ENCODE results near the gene TRIM72.
"Not testable (repeated sequence)": the region's sequence is repeated elsewhere in the genome, so short reads cannot be mapped to it uniquely, and the experiment has no call there.

Gene TRIM72

DNA sequence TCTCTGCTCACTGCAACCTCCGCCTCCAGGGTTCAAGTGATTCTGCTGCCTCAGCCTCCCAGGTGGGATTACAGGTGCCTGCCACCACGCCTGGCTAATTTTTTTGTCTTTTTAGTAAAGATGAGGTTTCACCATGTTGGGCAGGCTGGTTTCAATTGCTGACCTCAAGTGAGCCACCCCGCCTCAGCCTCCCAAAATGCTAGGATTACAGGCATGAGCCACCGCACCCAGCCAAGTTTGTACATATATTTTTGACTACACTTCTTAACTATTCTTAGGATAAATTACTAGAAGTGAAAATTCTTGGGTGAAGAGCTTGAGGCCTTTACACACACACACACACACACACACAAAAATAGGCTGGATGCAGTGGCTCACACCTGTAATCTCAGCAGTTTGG, 44.4 kb downstream of the TRIM72 start:
- no peak for DNase-seq

DNA sequence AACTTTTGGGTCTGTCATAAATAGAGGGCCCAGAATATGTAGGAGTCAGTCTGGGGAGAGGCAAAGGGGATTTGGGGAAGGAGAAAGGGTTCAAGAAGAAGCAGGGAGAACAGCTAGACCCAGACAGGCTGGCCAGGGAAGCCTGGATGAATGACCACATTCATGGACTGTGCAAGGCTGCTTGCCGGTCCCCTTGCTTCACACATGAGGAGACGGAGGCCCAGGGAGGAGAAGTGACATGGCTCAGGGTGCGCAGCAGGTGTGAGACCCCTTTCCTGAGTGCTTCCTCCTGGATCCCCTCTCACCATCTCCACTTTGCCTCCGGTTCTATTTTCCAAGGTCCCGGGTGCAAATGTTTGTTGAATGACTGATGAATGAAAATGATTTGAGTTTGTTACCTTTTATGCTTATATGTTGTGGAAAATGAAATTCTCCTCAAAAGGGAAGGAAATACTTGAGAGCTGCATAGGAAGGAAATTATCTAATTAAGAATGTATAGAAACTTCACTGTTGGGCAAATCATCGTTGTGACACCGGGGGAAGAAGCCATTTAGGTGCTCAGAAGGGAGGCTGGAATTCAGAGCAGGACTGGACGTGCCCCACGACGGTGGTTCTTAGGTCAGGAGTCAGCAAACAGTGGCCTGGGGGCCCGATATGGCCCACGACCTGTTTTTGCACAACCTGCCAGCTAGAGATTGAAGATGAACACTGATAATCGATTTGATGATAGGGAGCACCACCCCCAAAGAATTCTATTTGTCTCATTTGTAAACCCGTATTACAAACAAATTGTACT, 46.4 kb downstream of the TRIM72 start:
- DNase-seq, result no peak

DNA sequence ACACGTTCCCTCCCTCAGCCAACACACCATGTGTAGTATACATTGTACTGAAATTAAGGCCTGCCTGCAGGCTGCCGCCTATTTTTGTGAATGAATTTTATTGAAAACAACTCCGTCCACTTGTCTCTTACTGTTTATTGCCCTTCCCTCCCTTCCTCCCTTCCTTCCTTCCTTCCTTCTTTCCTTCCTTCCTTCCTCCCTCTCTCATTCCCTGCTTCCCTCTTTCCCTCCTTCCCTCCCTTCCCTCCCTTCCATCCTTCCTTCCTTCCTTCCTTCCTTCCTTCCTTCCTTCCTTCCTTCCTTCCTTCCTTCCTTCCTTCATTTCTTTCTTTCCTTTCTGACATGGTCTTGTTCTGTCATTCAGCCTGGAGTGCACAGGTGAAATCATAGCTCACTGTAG, 48.2 kb downstream of the TRIM72 start:
- no peak for DNase-seq

DNA sequence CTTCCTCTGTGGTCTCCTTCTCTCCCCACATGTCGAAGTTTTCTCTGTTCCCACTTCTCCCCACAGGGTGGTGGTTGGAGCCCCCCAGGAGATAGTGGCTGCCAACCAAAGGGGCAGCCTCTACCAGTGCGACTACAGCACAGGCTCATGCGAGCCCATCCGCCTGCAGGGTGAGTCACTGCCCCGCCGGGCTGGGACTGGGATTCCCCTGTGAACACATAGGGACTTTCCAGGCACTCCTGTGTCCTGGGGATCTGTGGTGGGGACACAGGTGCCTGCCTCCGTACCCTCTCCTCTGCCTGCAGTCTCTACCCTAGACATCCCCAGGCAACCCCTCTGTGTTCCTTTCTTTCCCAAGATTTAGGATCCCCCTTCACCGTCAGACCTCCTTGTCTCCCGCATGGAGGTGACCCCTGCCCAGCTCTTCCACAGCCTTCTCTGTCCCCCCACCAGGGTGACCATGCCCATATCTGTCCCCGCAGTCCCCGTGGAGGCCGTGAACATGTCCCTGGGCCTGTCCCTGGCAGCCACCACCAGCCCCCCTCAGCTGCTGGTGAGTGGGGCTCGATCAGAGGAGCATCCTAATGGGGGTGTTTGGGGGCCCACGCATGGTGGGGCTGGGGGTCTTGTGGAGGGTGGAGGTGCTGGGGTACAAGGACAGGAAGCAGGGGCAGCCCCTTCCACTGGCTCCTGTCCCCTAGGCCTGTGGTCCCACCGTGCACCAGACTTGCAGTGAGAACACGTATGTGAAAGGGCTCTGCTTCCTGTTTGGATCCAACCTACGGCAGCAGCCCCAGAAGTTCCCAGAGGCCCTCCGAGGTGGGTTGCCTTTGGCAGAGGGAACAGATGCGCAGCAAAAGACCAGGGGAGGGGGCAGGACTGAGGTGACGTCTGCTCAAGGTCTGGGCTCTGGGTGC, 51.7 kb downstream of the TRIM72 start:
- peak; percentile 65 for DNase-seq

DNA sequence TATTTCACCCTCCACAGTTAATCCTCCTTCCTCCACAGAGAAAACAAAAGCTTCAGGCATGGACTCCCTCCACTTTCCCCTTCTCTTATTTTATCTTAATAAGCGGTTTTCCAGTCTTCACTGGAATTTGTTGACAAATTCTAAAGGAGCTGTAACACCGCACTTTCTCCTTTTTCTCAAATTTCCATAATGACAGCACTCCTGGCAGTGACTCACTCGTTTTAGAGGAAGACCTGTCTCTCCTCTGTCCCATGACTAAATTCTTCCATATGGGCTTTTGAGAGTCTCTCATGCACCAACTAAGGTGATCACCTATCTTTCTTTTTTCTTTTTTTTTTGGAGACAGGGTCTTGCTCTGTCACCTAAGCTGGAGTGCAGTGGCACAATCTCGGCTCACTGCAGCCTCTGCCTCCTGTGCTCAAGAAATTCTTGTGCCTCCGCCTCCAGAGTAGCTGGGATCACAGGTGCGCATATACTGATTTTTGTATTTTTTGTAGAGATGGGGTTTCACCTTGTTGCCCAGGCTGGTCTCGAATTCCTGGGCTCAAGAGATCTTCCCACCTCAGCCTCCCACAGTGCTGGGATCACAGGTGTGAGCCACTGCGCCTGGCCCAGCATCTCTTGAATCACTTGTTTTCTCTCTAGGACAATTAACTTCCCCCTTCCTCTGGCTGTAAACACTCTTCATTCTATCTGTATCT, 53.6 kb downstream of the TRIM72 start:
- no peak for DNase-seq

DNA sequence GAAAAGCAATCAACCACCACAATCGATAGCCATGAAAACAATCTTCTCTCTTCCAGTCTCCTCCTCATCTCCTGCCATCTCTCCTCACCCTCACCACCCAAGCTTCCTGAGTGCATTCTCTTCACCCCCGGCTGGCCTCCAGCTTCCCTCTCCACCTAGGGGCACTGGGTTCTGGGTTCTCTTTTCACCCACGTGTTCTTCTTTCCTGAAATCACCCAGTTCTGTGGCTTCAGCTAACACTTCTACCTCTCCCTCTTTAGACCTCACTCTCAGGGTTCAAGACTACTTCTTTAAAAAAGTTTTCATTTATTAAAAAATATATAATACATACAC, 54.1 kb downstream of the TRIM72 start:
- no peak for DNase-seq

DNA sequence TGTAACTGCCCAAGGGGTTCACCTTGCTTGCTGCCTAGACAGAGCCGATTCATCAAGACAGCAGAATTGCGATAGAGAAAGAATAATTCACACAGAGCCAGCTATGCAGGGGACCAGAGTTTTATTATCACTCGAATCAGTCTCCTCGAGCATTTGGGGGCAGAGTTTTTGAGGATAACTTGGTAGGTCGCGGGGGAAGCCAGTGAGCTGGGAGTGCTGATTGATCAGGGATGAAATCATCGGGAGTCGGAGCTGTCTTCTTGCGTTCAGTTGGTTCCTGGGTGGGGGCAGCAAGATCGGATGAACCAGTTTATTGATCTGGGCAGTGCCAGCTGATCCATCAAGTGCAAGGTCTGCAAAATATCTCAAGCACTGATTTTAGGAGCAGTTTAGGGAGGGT, 55.0 kb downstream of the TRIM72 start:
- no peak for DNase-seq

DNA sequence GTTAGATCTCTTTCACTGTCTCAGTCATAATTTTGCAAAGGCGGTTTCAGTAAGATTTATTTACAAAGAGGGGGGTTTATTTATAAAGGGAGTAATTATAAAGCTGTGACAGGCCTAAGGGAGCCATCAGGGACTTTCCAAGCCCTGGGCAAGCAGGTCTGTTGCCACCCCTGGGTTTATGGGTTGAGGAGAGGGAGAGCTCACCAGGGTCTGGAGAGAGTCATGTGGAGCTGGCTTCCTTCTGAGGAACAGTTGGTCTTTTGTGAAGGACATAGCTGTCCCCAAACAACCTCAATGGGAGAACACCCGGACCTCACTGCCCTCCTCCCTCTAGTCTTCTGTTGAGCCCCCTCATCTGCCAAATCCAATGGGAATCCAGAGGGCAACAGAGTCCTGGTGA, 55.6 kb downstream of the TRIM72 start:
- no peak for DNase-seq

DNA sequence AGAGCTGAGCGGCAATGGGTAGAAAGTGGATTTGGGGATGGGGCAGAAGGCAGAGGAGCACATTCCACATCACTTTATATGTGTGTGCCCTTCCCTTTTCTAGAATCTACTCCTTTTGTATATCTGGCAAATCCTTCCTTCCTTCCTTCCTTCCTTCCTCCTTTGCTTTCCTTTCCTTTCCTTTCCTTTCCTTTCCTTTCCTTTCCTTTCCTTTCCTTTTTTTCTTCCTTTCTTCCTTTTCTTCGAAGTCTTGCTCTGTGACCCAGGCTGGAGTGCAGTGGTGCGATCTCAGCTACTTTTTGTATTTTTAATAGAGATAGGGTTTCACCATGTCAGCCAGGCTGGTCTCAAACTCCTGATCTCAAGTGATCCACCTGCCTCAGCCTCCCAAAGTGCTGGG, 56.1 kb downstream of the TRIM72 start:
- not testable (repeated sequence) for DNase-seq

DNA sequence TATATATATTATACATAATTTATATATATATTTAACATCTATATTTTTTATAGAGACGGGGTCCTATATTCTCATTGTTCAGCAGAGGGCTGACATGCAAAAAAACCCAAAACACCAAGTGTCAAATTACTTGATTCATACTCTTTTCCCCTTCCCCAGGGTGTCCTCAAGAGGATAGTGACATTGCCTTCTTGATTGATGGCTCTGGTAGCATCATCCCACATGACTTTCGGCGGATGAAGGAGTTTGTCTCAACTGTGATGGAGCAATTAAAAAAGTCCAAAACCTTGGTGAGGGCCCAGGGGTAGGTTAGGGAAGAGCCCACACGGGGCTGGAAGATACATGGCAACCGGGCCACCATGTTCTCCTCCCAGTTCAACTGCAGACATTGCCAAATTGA, 56.9 kb downstream of the TRIM72 start:
- DNase-seq, result no peak

DNA sequence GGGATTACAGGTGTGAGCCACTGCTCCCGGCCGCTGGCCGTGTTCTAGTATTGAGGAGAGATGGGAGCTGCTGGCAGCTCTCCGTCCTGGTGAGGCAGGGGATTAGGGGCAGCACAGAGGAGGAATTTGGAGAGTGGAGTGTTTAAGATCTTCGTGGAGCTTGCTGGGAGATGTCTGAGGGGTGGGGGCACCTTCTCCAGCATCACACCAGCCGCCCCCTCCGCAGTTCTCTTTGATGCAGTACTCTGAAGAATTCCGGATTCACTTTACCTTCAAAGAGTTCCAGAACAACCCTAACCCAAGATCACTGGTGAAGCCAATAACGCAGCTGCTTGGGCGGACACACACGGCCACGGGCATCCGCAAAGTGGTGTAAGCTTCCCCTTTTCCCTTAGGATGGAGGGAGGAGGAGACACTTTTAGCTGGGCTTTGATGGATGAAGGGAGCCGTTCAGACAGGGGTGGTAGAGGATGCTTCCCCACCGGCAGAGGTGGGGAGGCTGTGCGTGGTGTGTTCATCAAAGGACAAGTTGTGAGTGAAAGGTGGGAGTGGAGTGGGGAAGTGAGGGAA, 57.8 kb downstream of the TRIM72 start:
- no peak for DNase-seq

DNA sequence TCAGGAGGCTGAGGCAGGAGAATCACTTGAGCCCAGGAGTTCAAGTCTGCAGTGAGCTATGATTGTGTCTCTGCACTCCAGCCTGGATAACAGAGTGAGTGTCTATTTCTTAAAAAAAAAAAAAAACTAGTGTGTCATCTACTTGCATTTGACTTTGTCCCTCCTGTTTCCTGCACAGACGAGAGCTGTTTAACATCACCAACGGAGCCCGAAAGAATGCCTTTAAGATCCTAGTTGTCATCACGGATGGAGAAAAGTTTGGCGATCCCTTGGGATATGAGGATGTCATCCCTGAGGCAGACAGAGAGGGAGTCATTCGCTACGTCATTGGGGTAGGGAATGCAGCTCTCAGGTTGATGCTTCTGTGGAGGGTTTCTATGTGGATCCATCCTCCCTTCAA, 59.3 kb downstream of the TRIM72 start:
- DNase-seq, result no peak

DNA sequence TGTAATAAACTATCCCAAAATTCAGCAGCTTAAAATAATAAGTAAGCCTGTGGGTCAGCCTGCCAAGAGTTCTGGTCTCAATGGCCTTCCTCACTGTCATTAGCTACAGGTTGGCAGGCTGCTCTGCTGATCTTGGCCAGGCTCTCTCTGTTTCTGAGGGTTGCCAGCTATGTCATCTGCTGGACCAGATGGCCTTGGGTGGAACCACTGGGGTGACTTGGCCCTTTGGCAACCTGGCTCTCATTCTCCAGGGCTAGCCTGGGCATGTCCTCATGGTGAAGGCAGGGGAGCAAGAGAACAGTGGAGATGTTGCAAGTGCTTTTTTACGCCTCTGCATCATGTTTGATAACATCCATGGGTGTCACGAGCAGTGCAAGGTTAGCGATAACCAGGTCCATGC, 59.8 kb downstream of the TRIM72 start:
- no peak for DNase-seq

DNA sequence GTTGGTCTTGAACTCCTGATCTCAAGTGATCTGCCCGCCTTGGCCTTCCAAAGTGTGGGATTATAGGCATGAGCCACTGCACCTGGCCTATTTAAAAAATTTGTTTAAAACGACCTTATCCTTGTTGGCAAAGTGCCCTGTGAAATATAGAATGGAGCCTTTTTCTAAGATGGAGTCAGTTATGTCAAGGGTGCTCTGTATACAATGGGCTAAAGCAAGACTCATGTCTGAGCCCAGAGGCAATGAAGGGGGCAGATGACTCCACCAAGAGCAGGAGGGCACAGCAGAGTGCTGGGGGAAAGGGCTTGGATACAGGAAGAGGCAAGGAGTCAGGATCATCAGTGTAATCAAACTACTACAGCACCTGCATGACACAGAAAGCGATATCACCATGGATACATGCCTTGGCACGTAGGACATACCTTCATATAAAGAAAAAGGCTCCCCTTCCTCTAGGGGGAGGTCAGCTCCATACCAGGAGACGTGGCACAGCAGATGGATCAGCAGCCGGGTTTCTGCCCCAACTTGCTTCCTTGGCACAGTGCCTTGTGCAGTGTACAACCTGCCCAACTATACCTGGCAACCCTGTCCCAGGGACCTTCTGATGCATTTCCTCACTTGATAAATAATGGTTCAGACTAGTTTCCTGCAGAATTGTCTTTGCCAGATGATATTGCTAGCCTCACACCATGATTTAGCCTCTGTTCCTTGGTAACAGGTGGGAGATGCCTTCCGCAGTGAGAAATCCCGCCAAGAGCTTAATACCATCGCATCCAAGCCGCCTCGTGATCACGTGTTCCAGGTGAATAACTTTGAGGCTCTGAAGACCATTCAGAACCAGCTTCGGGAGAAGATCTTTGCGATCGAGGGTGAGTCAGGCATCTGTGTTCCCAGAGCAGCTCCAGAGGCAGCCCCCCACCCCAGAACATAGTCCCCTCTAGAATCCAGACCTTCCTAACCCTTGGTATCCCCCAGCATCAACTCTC, 61.2 kb downstream of the TRIM72 start:
- no peak for DNase-seq

DNA sequence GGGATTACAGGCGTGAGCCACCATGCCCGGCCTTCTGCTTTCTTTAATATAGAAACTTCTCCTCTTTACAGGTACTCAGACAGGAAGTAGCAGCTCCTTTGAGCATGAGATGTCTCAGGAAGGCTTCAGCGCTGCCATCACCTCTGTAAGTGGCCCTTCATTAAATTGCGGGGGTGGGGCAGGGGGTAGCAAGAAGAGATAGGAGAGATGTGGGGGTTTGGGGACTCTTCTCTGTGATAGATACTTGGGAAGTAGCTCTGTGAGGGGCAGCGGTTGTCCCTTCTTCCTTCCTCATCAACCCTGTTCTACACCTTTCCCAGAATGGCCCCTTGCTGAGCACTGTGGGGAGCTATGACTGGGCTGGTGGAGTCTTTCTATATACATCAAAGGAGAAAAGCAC, 62.7 kb downstream of the TRIM72 start:
- no peak for DNase-seq

DNA sequence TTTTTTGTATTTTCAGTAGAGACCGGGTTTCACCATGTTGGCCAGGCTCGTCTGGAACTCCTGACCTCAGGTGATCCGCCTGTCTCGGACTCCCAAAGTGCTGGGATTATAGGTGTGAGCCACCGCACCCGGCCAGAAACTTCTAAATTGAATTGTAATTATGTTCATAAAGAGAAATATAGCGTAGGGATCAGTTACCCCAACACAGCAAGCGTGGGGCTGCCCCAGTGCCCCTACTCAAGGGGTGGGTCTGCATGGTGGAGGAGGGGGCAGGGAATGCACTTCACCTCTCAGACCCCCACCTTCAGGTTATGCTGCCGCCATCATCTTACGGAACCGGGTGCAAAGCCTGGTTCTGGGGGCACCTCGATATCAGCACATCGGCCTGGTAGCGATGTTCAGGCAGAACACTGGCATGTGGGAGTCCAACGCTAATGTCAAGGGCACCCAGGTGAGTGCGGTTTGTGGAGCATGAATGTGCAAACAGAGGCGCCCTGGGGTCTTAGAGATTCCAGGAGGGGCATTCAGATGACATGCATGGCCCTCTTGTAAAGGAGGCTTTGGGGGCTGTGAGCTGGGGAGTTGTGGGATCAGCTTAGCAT, 63.8 kb downstream of the TRIM72 start:
- DNase-seq, result no peak

DNA sequence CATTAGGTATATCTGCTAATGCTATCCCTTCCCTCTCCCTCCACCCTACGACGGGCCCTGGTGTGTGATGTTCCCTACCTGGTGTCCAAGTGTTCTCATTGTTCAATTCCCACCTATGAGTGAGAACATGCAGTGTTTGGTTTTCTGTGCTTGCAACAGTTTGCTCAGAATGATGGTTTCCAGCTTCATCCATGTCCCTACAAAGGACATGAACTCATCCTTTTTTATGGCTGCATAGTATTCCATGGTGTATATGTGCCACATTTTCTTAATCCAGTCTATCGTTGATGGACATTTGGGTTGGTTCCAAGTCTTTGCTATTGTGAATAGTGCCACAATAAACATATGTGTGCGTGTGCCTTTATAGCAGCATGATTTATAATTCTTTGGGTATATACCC, 64.9 kb downstream of the TRIM72 start:
- DNase-seq, result not testable (repeated sequence)

All from CD4-positive, alpha-beta T cell treated with Interleukin-10 for 1 hour (primary cell).